ENCODE data around the gene GNG13.

DNA sequence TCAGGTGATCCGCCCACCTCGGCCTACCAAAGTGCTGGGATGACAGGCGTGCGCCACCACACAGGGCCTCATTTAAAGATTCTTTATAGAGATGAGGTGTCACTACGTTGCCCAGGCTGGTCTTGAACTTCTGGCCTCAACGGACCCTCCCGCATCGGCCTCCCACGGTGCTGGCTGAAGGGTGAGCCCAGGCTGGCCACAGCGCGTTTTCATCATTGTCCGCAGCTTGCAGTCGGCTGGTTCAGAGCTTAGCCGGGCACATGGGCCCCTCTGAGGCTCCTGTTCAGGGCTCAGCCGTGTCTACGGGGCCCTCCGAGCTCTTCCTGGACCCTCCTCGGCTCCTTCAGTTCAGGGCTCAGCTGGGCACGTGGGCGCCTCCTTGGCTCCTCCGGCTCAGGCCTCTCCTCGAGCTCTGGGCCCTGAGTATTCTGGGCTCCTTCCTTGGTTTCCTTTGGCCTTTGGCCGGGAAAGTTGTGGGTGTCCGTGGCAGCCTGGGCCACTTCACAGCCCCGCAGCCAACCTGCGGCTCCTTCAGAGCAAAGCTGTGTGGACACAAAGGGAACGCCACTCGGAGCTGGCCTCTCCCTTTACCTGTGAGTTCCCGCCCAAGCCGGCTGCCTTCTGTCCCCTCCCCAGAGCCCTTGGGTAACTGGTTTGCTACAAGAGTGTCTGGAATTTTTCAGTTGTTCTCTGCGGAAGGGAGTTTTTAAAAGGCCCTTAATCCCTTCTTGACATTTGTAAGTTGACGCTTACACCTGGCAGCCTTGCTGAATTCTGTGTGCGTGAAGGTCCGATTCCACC is 41.2 kb downstream of the GNG13 start:
- no peak for TF ChIP-seq POLR2A (IDR thresholded peaks at IDR 0.05)
- TF ChIP-seq, protein P1, sequence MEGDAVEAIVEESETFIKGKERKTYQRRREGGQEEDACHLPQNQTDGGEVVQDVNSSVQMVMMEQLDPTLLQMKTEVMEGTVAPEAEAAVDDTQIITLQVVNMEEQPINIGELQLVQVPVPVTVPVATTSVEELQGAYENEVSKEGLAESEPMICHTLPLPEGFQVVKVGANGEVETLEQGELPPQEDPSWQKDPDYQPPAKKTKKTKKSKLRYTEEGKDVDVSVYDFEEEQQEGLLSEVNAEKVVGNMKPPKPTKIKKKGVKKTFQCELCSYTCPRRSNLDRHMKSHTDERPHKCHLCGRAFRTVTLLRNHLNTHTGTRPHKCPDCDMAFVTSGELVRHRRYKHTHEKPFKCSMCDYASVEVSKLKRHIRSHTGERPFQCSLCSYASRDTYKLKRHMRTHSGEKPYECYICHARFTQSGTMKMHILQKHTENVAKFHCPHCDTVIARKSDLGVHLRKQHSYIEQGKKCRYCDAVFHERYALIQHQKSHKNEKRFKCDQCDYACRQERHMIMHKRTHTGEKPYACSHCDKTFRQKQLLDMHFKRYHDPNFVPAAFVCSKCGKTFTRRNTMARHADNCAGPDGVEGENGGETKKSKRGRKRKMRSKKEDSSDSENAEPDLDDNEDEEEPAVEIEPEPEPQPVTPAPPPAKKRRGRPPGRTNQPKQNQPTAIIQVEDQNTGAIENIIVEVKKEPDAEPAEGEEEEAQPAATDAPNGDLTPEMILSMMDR (IDR thresholded peaks at IDR 0.05) = no peak
- TF ChIP-seq EP300 (IDR thresholded peaks at IDR 0.05) = no peak

Measured in suprapubic skin (tissue), 3 donors.